Stomach (tissue), 9 donors: ENCODE data around the gene SLC22A1. TPM values are rescaled to one million over a fixed set of nuclear protein-coding genes. Genes with fewer than 3 reads are reported as not detected.

Source experiments
- DNase-seq, 2 donors: peaks; one replicate each; pipeline versions ENCODE4 v3.0.0 to v3.0.0-alpha.2; 2013 to 2019
- H3K27ac ChIP-seq, 5 donors: fragments of 200-600 bp in 4 of 5; sonication (generic) in 4 of 5; one replicate each; pipeline ENCODE4 v1.5.1; 2013 to 2019; ENCODE audit warnings: mild to moderate bottlenecking in 1 of 5, moderate library complexity in 1 of 5
- H3K27me3 ChIP-seq, 3 donors: fragments of 200-600 bp; sonication (generic); one replicate each; pipeline ENCODE4 v1.5.1; 2017 to 2019; ENCODE audit warnings: mixed run types in 1 of 3
- H3K36me3 ChIP-seq, 4 donors: fragments of 200-600 bp; sonication (generic); 1 replicate in 3 of 4; 2 replicates in 1 of 4; pipeline ENCODE4 v1.5.1; 2016 to 2019
- H3K4me1 ChIP-seq, 4 donors: fragments of 200-600 bp; sonication (generic); one replicate each; pipeline ENCODE4 v1.5.1; 2016 to 2019
- H3K4me3 ChIP-seq, 4 donors: fragments of 200-600 bp; sonication (generic) in 3 of 4; one replicate each; pipeline ENCODE4 v1.5.1; 2016 to 2019; ENCODE audit warnings: mild to moderate bottlenecking in 1 of 4
- H3K9me3 ChIP-seq, 4 donors: fragments of 200-600 bp; sonication (generic); one replicate each; pipeline ENCODE4 v1.5.1; 2016 to 2019
- EP300 ChIP-seq: sonication (generic); formaldehyde crosslinking; IDR thresholded peaks from one replicate; pipeline ENCODE4 v1.6.1; 2017; ENCODE audit warnings: antibody characterized with exemption
- POLR2A ChIP-seq, 4 donors: fragments of 450-650 bp; IDR thresholded peaks; one replicate each; pipeline ENCODE4 v1.6.1; 2016; ENCODE audit warnings: antibody characterized with exemption in 4 of 4, control low read depth in 2 of 4, mild to moderate bottlenecking in 1 of 4, moderate library complexity in 1 of 4
- POLR2AphosphoS5 ChIP-seq, 3 donors: sonication (generic); formaldehyde crosslinking; IDR thresholded peaks; one replicate each; pipeline ENCODE4 v1.6.1; 2016; ENCODE audit warnings: antibody characterized with exemption in 3 of 3
- WGBS, 5 donors: extraction: QIAGEN DNeasy Blood & Tissue Kit in 3 of 5; methylation state at CpG; one replicate each; pipeline versions ENCODE4 v1.1.5 to v1.1.7; 2013 to 2018; 5-methylcytosine and 5-hydroxymethylcytosine counted together
- intact Hi-C: fragments of 100-400 bp; cut with DNase I; formaldehyde crosslinking; loops from one replicate; pipeline ENCODE4 v1.15.1; 2023; ENCODE audit warnings: low total_unique reads
- polyA plus RNA-seq, 3 donors: library from polyadenylated mRNA; stranded (reverse); fragments of 200-250 nt; gene quantifications; one replicate each; pipeline ENCODE4 v1.2.3, GENCODE V29; 2013
- small RNA-seq, 4 donors: library from RNA; depleted of rRNA; stranded (forward); fragments of <200 nt; gene quantifications; one replicate each; pipeline ENCODE3, GENCODE V24; 2016
- total RNA-seq, 5 donors: library from RNA; depleted of rRNA; stranded (reverse); fragments of >200 nt; gene quantifications; one replicate each; pipeline versions ENCODE4 v1.1.0 to v1.2.3, GENCODE V29; 2014 to 2016
- TF ChIP-seq, protein P1 (sequence below), 7 experiments: fragments of 450-650 bp in 4 of 7; fragments of 200-600 bp in 3 of 7; sonication (generic) in 3 of 7; IDR thresholded peaks; one replicate each; pipeline ENCODE4 v1.5.1; 2016 to 2019; ENCODE audit warnings: antibody characterized with exemption in 7 of 7, control low read depth in 2 of 7, mild to moderate bottlenecking in 1 of 7
- donor health status: healthy with polysubstance abuse.
- donor health status: Bipolar disorder and iron deficiency.
- donor health status: healthy.

SLC22A1 gene
- total and polyA plus RNA-seq, 8 donors = 0.20 to 36.2 (median 2.2) TPM; not detected in 2

DNA sequence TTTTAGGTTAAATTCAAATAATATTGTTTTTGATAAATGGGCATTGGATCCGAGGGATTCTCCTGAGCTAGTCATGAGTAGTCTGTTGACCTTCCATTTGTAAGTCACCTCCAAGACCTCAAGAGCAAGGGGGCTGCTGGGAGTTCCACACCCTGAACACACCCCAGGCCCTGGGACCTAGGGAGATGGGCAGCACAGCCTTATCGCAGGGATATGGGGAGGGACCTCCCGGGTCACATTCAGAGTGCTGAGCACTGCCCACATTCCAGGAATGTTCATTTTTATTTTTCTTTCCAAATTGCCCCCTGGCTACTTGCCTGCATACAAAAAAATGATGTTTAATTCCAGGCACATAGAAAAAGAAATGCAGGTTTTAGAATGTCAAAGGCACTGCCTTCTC is 81.5 kb downstream of the SLC22A1 start:
- Histone ChIP-seq H3K27ac (no peak overlapping the region), H3K9me3 (peaks cover 0 to 16% (median 8%) of the 10 kb centered on the region in 4 donors), H3K4me1 (no peaks in the 10 kb centered on the region), H3K27me3 (no peaks in the 10 kb centered on the region), H3K36me3 (no peaks in the 10 kb centered on the region), H3K4me3 (no peak overlapping the region)
- no peak for TF ChIP-seq POLR2AphosphoS5 (IDR thresholded peaks at IDR 0.05)
- TF ChIP-seq POLR2A (IDR thresholded peaks at IDR 0.05) = no peak
- no peak for TF ChIP-seq EP300
- TF ChIP-seq, protein P1, sequence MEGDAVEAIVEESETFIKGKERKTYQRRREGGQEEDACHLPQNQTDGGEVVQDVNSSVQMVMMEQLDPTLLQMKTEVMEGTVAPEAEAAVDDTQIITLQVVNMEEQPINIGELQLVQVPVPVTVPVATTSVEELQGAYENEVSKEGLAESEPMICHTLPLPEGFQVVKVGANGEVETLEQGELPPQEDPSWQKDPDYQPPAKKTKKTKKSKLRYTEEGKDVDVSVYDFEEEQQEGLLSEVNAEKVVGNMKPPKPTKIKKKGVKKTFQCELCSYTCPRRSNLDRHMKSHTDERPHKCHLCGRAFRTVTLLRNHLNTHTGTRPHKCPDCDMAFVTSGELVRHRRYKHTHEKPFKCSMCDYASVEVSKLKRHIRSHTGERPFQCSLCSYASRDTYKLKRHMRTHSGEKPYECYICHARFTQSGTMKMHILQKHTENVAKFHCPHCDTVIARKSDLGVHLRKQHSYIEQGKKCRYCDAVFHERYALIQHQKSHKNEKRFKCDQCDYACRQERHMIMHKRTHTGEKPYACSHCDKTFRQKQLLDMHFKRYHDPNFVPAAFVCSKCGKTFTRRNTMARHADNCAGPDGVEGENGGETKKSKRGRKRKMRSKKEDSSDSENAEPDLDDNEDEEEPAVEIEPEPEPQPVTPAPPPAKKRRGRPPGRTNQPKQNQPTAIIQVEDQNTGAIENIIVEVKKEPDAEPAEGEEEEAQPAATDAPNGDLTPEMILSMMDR (IDR thresholded peaks at IDR 0.05) = no peak
- intact Hi-C loops = no loop called here
- DNase-seq = no peak
- 62 to 89% (median 78%) methylated on average over 3 of the region's 3 CpGs for WGBS, 5 donors

DNA sequence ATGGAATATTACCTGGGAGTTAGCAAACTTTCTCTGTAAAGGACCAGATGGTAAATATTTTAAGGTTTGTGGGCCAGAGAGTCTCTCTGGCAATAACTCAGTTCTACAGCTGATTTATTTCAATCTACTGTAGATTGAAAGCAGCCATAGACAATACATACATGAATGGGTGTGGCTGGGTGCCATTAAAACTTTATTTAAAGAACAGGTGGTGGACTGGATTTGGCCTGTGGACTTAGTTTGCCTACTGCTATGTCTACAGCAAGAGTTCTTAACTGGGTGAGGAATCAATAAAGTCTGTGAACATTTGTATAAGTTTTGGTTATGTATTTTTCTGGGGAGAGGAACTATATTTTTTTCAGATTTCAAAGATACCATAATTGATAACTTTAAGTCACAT is 81.9 kb downstream of the SLC22A1 start:
- intact Hi-C loops = no loop called here
- no peak for DNase-seq
- no peak overlapping the region for H3K27ac ChIP-seq

DNA sequence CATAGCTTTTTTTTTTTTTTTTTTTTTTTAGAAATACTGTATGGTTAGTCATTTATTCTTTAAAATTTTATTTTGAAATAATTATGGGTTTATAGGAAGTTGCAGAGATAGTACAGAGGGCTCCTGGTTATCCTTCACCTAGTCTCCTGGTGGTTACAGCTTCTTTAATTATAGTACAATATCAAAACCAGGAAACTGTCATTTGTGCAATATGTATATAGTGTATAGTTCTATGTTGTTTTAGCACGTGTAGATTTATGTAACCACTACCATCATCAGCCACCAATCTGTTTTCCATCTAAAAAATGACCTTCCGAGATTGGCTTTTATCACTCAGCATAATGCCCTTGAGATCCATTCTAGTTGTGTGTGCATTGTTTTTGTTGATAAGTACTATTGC is 82.3 kb downstream of the SLC22A1 start:
- WGBS, 5 donors = 42 to 84% (median 76%) methylated on average over 2 of the region's 2 CpGs
- no peak for TF ChIP-seq EP300

More for the DNA sequence above, 81.9 kb downstream of the SLC22A1 start:
- H3K9me3 ChIP-seq = peaks cover 0 to 17% (median 8%) of the 10 kb centered on the region in 4 donors
- TF ChIP-seq POLR2AphosphoS5 (IDR thresholded peaks at IDR 0.05) (no peak), EP300 (no peak), POLR2A (IDR thresholded peaks at IDR 0.05) (no peak)
- TF ChIP-seq, protein P1 (IDR thresholded peaks at IDR 0.05) = no peak
- no peaks in the 10 kb centered on the region for H3K4me1 ChIP-seq
- H3K27me3 ChIP-seq = no peaks in the 10 kb centered on the region
- no peak overlapping the region for H3K4me3 ChIP-seq
- no peaks in the 10 kb centered on the region for H3K36me3 ChIP-seq

DNA sequence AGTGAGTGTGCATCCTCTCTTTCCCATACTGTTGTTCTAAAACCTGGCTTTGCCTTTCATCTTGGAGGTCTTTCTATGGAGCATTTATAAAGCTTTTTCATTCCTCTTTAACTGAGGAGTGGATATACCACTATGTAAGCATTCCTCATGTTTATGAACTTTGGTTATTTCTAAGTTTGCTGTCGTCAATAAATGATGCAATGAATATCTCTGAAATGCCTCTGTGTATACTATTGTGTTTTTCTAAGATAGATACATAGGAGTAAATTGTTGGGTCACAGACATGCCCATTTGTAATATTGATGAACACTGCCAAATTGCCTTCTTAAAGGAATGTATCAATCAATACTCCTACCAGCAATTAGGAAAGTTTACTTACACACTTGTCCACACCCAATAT is 83.1 kb downstream of the SLC22A1 start:
- no peak for TF ChIP-seq POLR2AphosphoS5 (IDR thresholded peaks at IDR 0.05)
- TF ChIP-seq, protein P1 (IDR thresholded peaks at IDR 0.05) = no peak
- TF ChIP-seq POLR2A (IDR thresholded peaks at IDR 0.05) = no peak
- TF ChIP-seq EP300 = no peak
- DNase-seq = no peak
- Histone ChIP-seq H3K27me3 (no peaks in the 10 kb centered on the region), H3K9me3 (peaks cover 0 to 17% (median 8%) of the 10 kb centered on the region in 4 donors), H3K4me1 (no peaks in the 10 kb centered on the region), H3K36me3 (no peaks in the 10 kb centered on the region), H3K4me3 (no peak overlapping the region), H3K27ac (no peak overlapping the region)
- WGBS, 5 donors = 46 to 93% (median 88%) methylated on average over 1 of the region's 1 CpG
- intact Hi-C loops = no loop called here

More for the DNA sequence above, 82.3 kb downstream of the SLC22A1 start:
- H3K27me3 ChIP-seq = no peaks in the 10 kb centered on the region
- no peaks in the 10 kb centered on the region for H3K4me1 ChIP-seq
- intact Hi-C loops = no loop called here
- no peaks in the 10 kb centered on the region for H3K36me3 ChIP-seq
- no peak overlapping the region for H3K27ac ChIP-seq
- no peak overlapping the region for H3K4me3 ChIP-seq
- H3K9me3 ChIP-seq = peaks cover 0 to 17% (median 8%) of the 10 kb centered on the region in 4 donors
- no peak for DNase-seq

DNA sequence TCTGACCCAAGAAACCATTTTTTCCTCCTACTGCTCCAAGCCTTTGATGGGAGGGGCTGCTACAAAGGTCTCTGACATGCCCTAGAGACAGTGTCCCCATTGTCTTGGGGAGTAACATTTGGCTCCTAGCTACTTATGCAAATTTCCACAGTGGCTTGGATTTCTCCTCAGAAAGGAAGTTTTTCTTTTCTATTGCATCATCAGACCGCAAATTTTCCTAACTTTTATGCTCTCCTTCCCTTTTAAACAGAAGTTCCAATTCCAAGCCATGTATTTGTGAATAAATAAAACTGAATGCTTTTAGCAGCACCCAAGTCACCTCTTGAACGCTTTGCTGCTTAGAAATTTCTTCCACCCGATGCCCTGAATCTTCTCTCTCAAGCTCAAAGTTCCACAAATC is 86.0 kb downstream of the SLC22A1 start:
- intact Hi-C loops = no loop called here
- WGBS, 5 donors = 83 to 89% (median 87%) methylated on average over 3 of the region's 3 CpGs
- no peak overlapping the region for H3K4me3 ChIP-seq
- H3K9me3 ChIP-seq = peaks cover 0 to 17% (median 8%) of the 10 kb centered on the region in 4 donors
- TF ChIP-seq POLR2AphosphoS5 (IDR thresholded peaks at IDR 0.05) (no peak), POLR2A (IDR thresholded peaks at IDR 0.05) (no peak), EP300 (no peak)
- TF ChIP-seq, protein P1 (IDR thresholded peaks at IDR 0.05) = no peak
- no peak for DNase-seq
- H3K27ac ChIP-seq = no peak overlapping the region
- no peaks in the 10 kb centered on the region for H3K36me3 ChIP-seq
- H3K27me3 ChIP-seq = no peaks in the 10 kb centered on the region
- H3K4me1 ChIP-seq = no peaks in the 10 kb centered on the region

Small RNA genes within 50 kb of the gene (small RNA-seq; reads per million reads assigned to genes)
- 0 reads per million in 4 donors for gene AL645733.1

Other genes with a start within 250 kb of the SLC22A1 start
- gene MAS1, start 230.8 kb upstream of the SLC22A1 start, total RNA-seq = under 1 TPM in 1 of 5 donors, not detected in 4; 0.18 TPM
- under 1 TPM in 1 of 3 donors, not detected in 2; under 0.01 TPM for gene MAS1, start 230.8 kb upstream of the SLC22A1 start, polyA plus RNA-seq
- 10 to 100 TPM; 30.3 to 70.5 (median 43.4) TPM for gene IGF2R, start 152.7 kb upstream of the SLC22A1 start, total RNA-seq
- 1 to 10 TPM; 2.0 to 9.8 (median 7.7) TPM for gene IGF2R, start 152.7 kb upstream of the SLC22A1 start, polyA plus RNA-seq
- gene SLC22A2, start 137.0 kb downstream of the SLC22A1 start, total RNA-seq = not detected
- not detected for gene SLC22A2, start 137.0 kb downstream of the SLC22A1 start, polyA plus RNA-seq
- 10 to 100 TPM in 2 of 5 donors, 1 to 10 TPM in 3; 3.2 to 29.3 (median 8.5) TPM for gene SLC22A3, start 226.6 kb downstream of the SLC22A1 start, total RNA-seq
- 1 to 10 TPM; 2.0 to 8.8 (median 2.4) TPM for gene SLC22A3, start 226.6 kb downstream of the SLC22A1 start, polyA plus RNA-seq